Mesendoderm (in vitro differentiated cells): ENCODE results near the gene FMN1.

Experiments used
- DNase-seq: peaks from one replicate; pipeline ENCODE4 v3.0.0; 2013
- H2AK5ac ChIP-seq: 2 replicates; pipeline ENCODE4 v1.6.1; 2013; ENCODE audit warnings: low read length, inconsistent platforms
- H2BK120ac ChIP-seq: 2 replicates; pipeline ENCODE4 v1.6.1; 2013; ENCODE audit warnings: low read depth, mild to moderate bottlenecking, low read length, moderate library complexity, mixed read lengths
- H2BK15ac ChIP-seq: replicated peaks from 2 replicates; pipeline ENCODE4 v1.6.1; 2013; ENCODE audit warnings: low read depth, mild to moderate bottlenecking, moderate library complexity
- H2BK5ac ChIP-seq: 2 replicates; pipeline ENCODE4 v1.6.1; 2013; ENCODE audit warnings: low read length, inconsistent platforms
- H3K18ac ChIP-seq: 2 replicates; pipeline ENCODE4 v1.6.1; 2013; ENCODE audit warnings: mild to moderate bottlenecking, low read length, mixed read lengths
- H3K23ac ChIP-seq: one replicate; pipeline ENCODE4 v1.6.1; 2013; ENCODE audit warnings: low read length
- H3K27ac ChIP-seq: 2 replicates; pipeline ENCODE4 v1.5.1; 2013; ENCODE audit warnings: low read depth, mild to moderate bottlenecking, inconsistent platforms, low read length, moderate library complexity
- H3K27me3 ChIP-seq: 2 replicates; pipeline ENCODE4 v1.6.1; 2013; ENCODE audit warnings: low read length, control low read depth, mild to moderate bottlenecking, inconsistent platforms; ENCODE audit not compliant: insufficient read depth, poor library complexity
- H3K36me3 ChIP-seq: 2 replicates; pipeline ENCODE4 v1.6.1; 2013; ENCODE audit warnings: low read length, inconsistent platforms; ENCODE audit not compliant: control insufficient read depth, insufficient read depth
- H3K4ac ChIP-seq: one replicate; pipeline ENCODE4 v1.6.1; 2013; ENCODE audit warnings: low read depth, mild to moderate bottlenecking, low read length, moderate library complexity
- H3K4me1 ChIP-seq: 2 replicates; pipeline ENCODE4 v1.6.1; 2013; ENCODE audit warnings: low read depth, low read length, inconsistent platforms; ENCODE audit not compliant: control insufficient read depth
- H3K4me2 ChIP-seq: 2 replicates; pipeline ENCODE4 v1.6.1; 2013; ENCODE audit warnings: low read length
- H3K4me3 ChIP-seq: 2 replicates; pipeline ENCODE4 v1.5.1; 2013; ENCODE audit warnings: mild to moderate bottlenecking, low read length
- H3K56ac ChIP-seq: one replicate; pipeline ENCODE4 v1.6.1; 2013; ENCODE audit warnings: low read length
- H3K79me1 ChIP-seq: 2 replicates; pipeline ENCODE4 v1.6.1; 2013; ENCODE audit warnings: low read length, inconsistent platforms
- H3K79me2 ChIP-seq: 2 replicates; pipeline ENCODE4 v1.6.1; 2013; ENCODE audit warnings: mild to moderate bottlenecking, low read length; ENCODE audit not compliant: control insufficient read depth, insufficient read depth
- H3K9ac ChIP-seq: 2 replicates; pipeline ENCODE4 v1.6.1; 2013; ENCODE audit warnings: low read length, inconsistent platforms
- H4K5ac ChIP-seq: one replicate; pipeline ENCODE4 v1.6.1; 2013; ENCODE audit warnings: low read length
- H4K8ac ChIP-seq: one replicate; pipeline ENCODE4 v1.6.1; 2013; ENCODE audit warnings: low read depth, mild to moderate bottlenecking, control low read depth, low read length, moderate library complexity
- WGBS: extraction: QIAGEN DNeasy Blood & Tissue Kit; methylation state at CpG from one replicate; pipeline ENCODE4 v1.1.7; 2013; ENCODE audit warnings: low lambda C conversion rate, missing lambda C conversion rate; ENCODE audit not compliant: insufficient coverage; ENCODE audit errors: extremely low coverage; 5-methylcytosine and 5-hydroxymethylcytosine counted together

Gene FMN1

GRCh38 chr15:33182926-33183325 lies 11.6 kb downstream of the FMN1 start:
- Histone ChIP-seq H3K4ac (no peak overlapping the region), H3K36me3 (no peaks in the 10 kb centered on the region), H4K8ac (no peak overlapping the region), H3K18ac (no peak overlapping the region), H3K4me3 (no peak overlapping the region), H2BK5ac (no peak overlapping the region), H3K23ac (no peak overlapping the region), H3K27ac (no peak overlapping the region), H2BK15ac (no peak overlapping the region), H3K4me2 (no peak overlapping the region), H3K79me1 (no peaks in the 10 kb centered on the region), H2BK120ac (no peak overlapping the region), H3K79me2 (no peaks in the 10 kb centered on the region), H3K9ac (no peak overlapping the region), H3K56ac (no peak overlapping the region), H3K4me1 (no peaks in the 10 kb centered on the region), H2AK5ac (no peak overlapping the region), H3K27me3 (no peaks in the 10 kb centered on the region), H4K5ac (no peak overlapping the region)
- no peak for DNase-seq
- WGBS = no CpG with 5 or more reads among the region's 2 CpGs

GRCh38 chr15:33182278-33182905 lies 12.1 kb downstream of the FMN1 start:
- Histone ChIP-seq H3K27ac (no peak overlapping the region), H3K23ac (no peak overlapping the region), H3K27me3 (no peaks in the 10 kb centered on the region), H2BK120ac (no peak overlapping the region), H3K79me2 (no peaks in the 10 kb centered on the region), H4K5ac (no peak overlapping the region), H2BK5ac (no peak overlapping the region), H3K4me3 (no peak overlapping the region), H2BK15ac (no peak overlapping the region), H3K56ac (no peak overlapping the region), H3K9ac (no peak overlapping the region), H3K79me1 (no peaks in the 10 kb centered on the region), H3K36me3 (no peaks in the 10 kb centered on the region), H3K4me2 (no peak overlapping the region), H3K18ac (no peak overlapping the region), H3K4me1 (no peaks in the 10 kb centered on the region), H2AK5ac (no peak overlapping the region), H3K4ac (no peak overlapping the region), H4K8ac (no peak overlapping the region)
- peak; percentile 38 for DNase-seq
- no CpG with 5 or more reads among the region's 4 CpGs for WGBS

GRCh38 chr15:33179874-33180273 lies 14.6 kb downstream of the FMN1 start:
- H2AK5ac ChIP-seq = no peak overlapping the region
- no peaks in the 10 kb centered on the region for H3K36me3 ChIP-seq
- H4K5ac ChIP-seq = no peak overlapping the region
- H3K4ac ChIP-seq = no peak overlapping the region
- no peaks in the 10 kb centered on the region for H3K4me1 ChIP-seq
- H3K9ac ChIP-seq = no peak overlapping the region
- H3K4me3 ChIP-seq = no peak overlapping the region
- no CpG with 5 or more reads among the region's 5 CpGs for WGBS
- no peak overlapping the region for H3K27ac ChIP-seq
- no peaks in the 10 kb centered on the region for H3K27me3 ChIP-seq
- H2BK120ac ChIP-seq = no peak overlapping the region
- no peak overlapping the region for H3K4me2 ChIP-seq
- H3K79me2 ChIP-seq = no peaks in the 10 kb centered on the region
- no peak overlapping the region for H3K56ac ChIP-seq
- no peak overlapping the region for H2BK15ac ChIP-seq
- H2BK5ac ChIP-seq = no peak overlapping the region
- H3K79me1 ChIP-seq = no peaks in the 10 kb centered on the region
- H4K8ac ChIP-seq = no peak overlapping the region
- no peak for DNase-seq
- no peak overlapping the region for H3K18ac ChIP-seq
- no peak overlapping the region for H3K23ac ChIP-seq

- WGBS = no CpG with 5 or more reads among the region's 2 CpGs
- H4K5ac ChIP-seq = no peak overlapping the region
- no peaks in the 10 kb centered on the region for H3K27me3 ChIP-seq
- no peaks in the 10 kb centered on the region for H3K36me3 ChIP-seq
- no peak overlapping the region for H3K23ac ChIP-seq
- H3K56ac ChIP-seq = no peak overlapping the region
- no peak overlapping the region for H2AK5ac ChIP-seq
- no peak for DNase-seq
- H3K18ac ChIP-seq = no peak overlapping the region
- no peak overlapping the region for H2BK5ac ChIP-seq
- H3K4ac ChIP-seq = no peak overlapping the region
- H3K79me1 ChIP-seq = no peaks in the 10 kb centered on the region
- no peaks in the 10 kb centered on the region for H3K4me1 ChIP-seq
- no peaks in the 10 kb centered on the region for H3K79me2 ChIP-seq
- H2BK15ac ChIP-seq = no peak overlapping the region
- no peak overlapping the region for H3K27ac ChIP-seq
- H2BK120ac ChIP-seq = no peak overlapping the region
- H3K4me3 ChIP-seq = no peak overlapping the region
- H4K8ac ChIP-seq = no peak overlapping the region
- H3K4me2 ChIP-seq = no peak overlapping the region
- no peak overlapping the region for H3K9ac ChIP-seq
Measured at GRCh38 chr15:33171202-33171601, 23.3 kb downstream of the FMN1 start.

- Histone ChIP-seq H3K4me2 (no peak overlapping the region), H2BK15ac (no peak overlapping the region), H3K23ac (no peak overlapping the region), H4K8ac (no peak overlapping the region), H3K18ac (no peak overlapping the region), H4K5ac (no peak overlapping the region), H3K4me1 (no peaks in the 10 kb centered on the region), H3K27ac (no peak overlapping the region), H2AK5ac (no peak overlapping the region), H2BK120ac (no peak overlapping the region), H3K56ac (no peak overlapping the region), H3K79me1 (no peaks in the 10 kb centered on the region), H3K9ac (no peak overlapping the region), H3K4ac (no peak overlapping the region), H3K36me3 (no peaks in the 10 kb centered on the region), H3K27me3 (no peaks in the 10 kb centered on the region), H2BK5ac (no peak overlapping the region), H3K79me2 (no peaks in the 10 kb centered on the region), H3K4me3 (no peak overlapping the region)
- no peak for DNase-seq
- WGBS = no CpG with 5 or more reads among the region's 3 CpGs
Measured at GRCh38 chr15:33169625-33170024, 24.9 kb downstream of the FMN1 start.

- Histone ChIP-seq H2BK120ac (no peak overlapping the region), H3K36me3 (no peaks in the 10 kb centered on the region), H4K8ac (no peak overlapping the region), H2BK15ac (no peak overlapping the region), H3K56ac (no peak overlapping the region), H3K79me1 (no peaks in the 10 kb centered on the region), H3K4ac (no peak overlapping the region), H3K18ac (no peak overlapping the region), H4K5ac (no peak overlapping the region), H3K4me1 (no peaks in the 10 kb centered on the region), H2AK5ac (no peak overlapping the region), H3K23ac (no peak overlapping the region), H3K79me2 (no peaks in the 10 kb centered on the region), H3K27me3 (no peaks in the 10 kb centered on the region), H3K4me3 (no peak overlapping the region), H2BK5ac (no peak overlapping the region), H3K4me2 (no peak overlapping the region), H3K27ac (no peak overlapping the region), H3K9ac (no peak overlapping the region)
- no CpG with 5 or more reads among the region's 2 CpGs for WGBS
- DNase-seq = no peak
Measured at GRCh38 chr15:33168444-33168843, 26.1 kb downstream of the FMN1 start.
